ENCODE results near the gene OR5K4. TPM values are rescaled to one million over a fixed set of nuclear protein-coding genes. Genes with fewer than 3 reads are reported as not detected.
A peak's percentile ranks its signal among the peaks of the same experiment; 100 is the strongest.

OR5K4 gene
- total and polyA plus RNA-seq, 10 of the 15 experiments (the other 5 are each of a cell fraction or from before 2014, with no cell fraction given) = 2.1 TPM; not detected in 9

DNA sequence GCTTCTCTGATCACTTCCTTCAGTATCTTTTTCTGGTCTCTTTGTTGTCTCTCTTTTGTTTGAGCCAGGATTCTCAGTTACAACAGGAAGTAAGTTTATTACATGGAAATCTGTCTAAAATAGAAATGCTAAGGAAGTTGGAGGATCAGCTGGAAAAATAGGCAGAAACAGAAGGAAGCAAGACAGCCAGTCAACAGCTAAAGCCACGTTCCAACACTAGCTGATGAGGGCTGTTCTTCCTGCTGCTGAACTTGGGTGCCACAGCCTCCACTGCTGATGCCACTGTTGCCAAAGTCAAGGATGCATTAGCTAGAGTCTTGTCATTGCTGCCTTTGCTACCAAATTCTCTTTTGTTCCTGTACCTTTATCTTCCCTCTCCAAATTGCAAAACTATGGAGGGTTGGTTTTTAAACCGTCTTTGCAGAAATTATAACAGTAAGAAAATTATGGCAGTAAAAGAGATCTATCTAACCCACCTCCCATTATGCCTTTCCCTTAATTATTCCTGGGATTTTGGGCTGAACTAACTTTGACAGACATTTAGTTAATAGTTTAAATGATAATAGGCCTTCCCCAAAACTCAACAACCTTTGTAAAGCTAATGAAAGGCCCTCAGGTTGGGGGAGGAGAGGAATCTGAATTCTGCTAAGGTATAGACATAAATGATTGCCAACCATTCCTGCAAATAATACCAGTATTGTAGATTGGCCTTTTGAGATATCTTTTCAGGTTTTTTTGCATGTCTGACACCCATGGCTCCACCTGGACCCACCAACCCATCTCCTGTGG is 27.4 kb upstream of the OR5K4 start:
- H3K27me3 ChIP-seq (replicated peaks in 1 of 2; ENCODE audit: control insufficient read depth in 2 of 2, insufficient read depth in 2 of 2, low read length in 1 of 2) = no peaks in the 10 kb centered on the region
- H2AFZ ChIP-seq (ENCODE audit: control insufficient read depth, low read depth, low read length) = peak overlapping the region; percentile 45; the same call in 1 of the 2 replicates
- BruUV-seq (replicated peaks) = no TSS peak
- in situ Hi-C loops (cut with MboI) (loop anchor here (5.0 to 25.0 kb wide), 3 partner anchors 139 to 486 kb away; no protein-coding TSS in a partner anchor), intact Hi-C loops (cut with micrococcal nuclease; ENCODE audit: unreplicated experiment) (loop anchor here (5.0 kb wide), 1 partner anchor 94 kb away; no protein-coding TSS in a partner anchor)
- TF ChIP-seq USF1 (IDR thresholded peaks at IDR 0.05; ENCODE audit: borderline replicate concordance, extremely low read length, insufficient read depth, low read depth, low read length) (no peak), EZH2 (IDR thresholded peaks at IDR 0.05; ENCODE audit: borderline replicate concordance, control insufficient read depth, low read depth, low read length) (no peak), NR2C1 (IDR thresholded peaks at IDR 0.05) (no peak), KDM1A (IDR thresholded peaks at IDR 0.05; ENCODE audit: borderline replicate concordance) (no peak)
- TF ChIP-seq, protein P1, sequence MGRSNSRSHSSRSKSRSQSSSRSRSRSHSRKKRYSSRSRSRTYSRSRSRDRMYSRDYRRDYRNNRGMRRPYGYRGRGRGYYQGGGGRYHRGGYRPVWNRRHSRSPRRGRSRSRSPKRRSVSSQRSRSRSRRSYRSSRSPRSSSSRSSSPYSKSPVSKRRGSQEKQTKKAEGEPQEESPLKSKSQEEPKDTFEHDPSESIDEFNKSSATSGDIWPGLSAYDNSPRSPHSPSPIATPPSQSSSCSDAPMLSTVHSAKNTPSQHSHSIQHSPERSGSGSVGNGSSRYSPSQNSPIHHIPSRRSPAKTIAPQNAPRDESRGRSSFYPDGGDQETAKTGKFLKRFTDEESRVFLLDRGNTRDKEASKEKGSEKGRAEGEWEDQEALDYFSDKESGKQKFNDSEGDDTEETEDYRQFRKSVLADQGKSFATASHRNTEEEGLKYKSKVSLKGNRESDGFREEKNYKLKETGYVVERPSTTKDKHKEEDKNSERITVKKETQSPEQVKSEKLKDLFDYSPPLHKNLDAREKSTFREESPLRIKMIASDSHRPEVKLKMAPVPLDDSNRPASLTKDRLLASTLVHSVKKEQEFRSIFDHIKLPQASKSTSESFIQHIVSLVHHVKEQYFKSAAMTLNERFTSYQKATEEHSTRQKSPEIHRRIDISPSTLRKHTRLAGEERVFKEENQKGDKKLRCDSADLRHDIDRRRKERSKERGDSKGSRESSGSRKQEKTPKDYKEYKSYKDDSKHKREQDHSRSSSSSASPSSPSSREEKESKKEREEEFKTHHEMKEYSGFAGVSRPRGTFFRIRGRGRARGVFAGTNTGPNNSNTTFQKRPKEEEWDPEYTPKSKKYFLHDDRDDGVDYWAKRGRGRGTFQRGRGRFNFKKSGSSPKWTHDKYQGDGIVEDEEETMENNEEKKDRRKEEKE (IDR thresholded peaks at IDR 0.05) = no peak
- RAD21 ChIA-PET (ENCODE audit: unreplicated experiment) = interaction anchor here (1.0 to 1.1 kb wide), 2 partner anchors 33 to 141 kb away, joined by 3 read pairs; no protein-coding TSS in a partner anchor
- CTCF ChIA-PET = interaction anchor here (0.6 to 3.1 kb wide), 12 partner anchors 12 to 1237 kb away, joined by 3 to 16 read pairs (median 4); no protein-coding TSS in a partner anchor
- FAIRE-seq (no peak), ATAC-seq (no peak), DNase-seq (ENCODE audit: low read depth, low spot score) (no peak)
- H4K20me1 ChIP-seq (ENCODE audit: control insufficient read depth, insufficient read depth) = no peaks in the 10 kb centered on the region
- H3K4me1 ChIP-seq (ENCODE audit: control insufficient read depth, insufficient read depth, low read length) = peaks cover 5% of the 10 kb centered on the region
- 42% methylated on average over 2 of the region's 2 CpGs for WGBS (ENCODE audit: insufficient coverage, insufficient replicate concordance, low lambda C conversion rate, missing lambda C conversion rate)
- no peaks in the 10 kb centered on the region for H3K9me3 ChIP-seq (replicated peaks; ENCODE audit: control insufficient read depth, insufficient read depth, low read length)
- POLR2A ChIA-PET = interaction anchor here (0.6 to 2.3 kb wide), 2 partner anchors 12 to 51 kb away, joined by 6 read pairs; no protein-coding TSS in a partner anchor
- no peaks in the 10 kb centered on the region for H3K36me3 ChIP-seq (ENCODE audit: control insufficient read depth in 2 of 2, insufficient read depth in 2 of 2, low read length in 1 of 2)
- no peak overlapping the region for H3K9ac ChIP-seq (ENCODE audit: control insufficient read depth, insufficient read depth, low read length)
- H3K27ac ChIP-seq (ENCODE audit: control insufficient read depth, insufficient read depth) = no peak overlapping the region
- H3K79me2 ChIP-seq (ENCODE audit: control insufficient read depth, insufficient read depth, low read length) = no peaks in the 10 kb centered on the region
- no peak overlapping the region for H3K4me3 ChIP-seq
- SMC1A ChIA-PET (ENCODE audit: uncharacterized antibody, unreplicated experiment) = interaction anchor here (0.5 to 5.7 kb wide), 6 partner anchors 12 to 511 kb away, joined by 3 to 41 read pairs (median 4); no protein-coding TSS in a partner anchor
- no peak overlapping the region for H3K4me2 ChIP-seq (ENCODE audit: control insufficient read depth, insufficient read depth)

Measured in GM12878 (cell line).